H1 (cell line): Measurements from ENCODE around the gene EPS8. TPM values are rescaled to one million over a fixed set of nuclear protein-coding genes. Genes with fewer than 3 reads are reported as not detected.

ENCODE experiments used
- CTCF ChIA-PET: fragments of 300-600 bp; sonication (Branson Sonifier 250); formaldehyde crosslinking; loops from one replicate; lab custom pipeline; 2021; ENCODE audit not compliant: partially characterized antibody; lab: Charles Lee
- POLR2A ChIA-PET: fragments of 300-600 bp; sonication (Branson Sonifier 250); formaldehyde crosslinking; loops from one replicate; lab custom pipeline; 2021; ENCODE audit warnings: inconsistent platforms; ENCODE audit not compliant: partially characterized antibody; lab: Charles Lee
- DNase-seq, 2 experiments: peaks; one replicate each; pipeline versions ENCODE4 v3.0.0 to v3.0.0-alpha.2; 2010 to 2022; ENCODE audit warnings: low spot score in 2 of 2, low read depth in 1 of 2, mixed read lengths in 1 of 2
- FAIRE-seq: peaks from 2 replicates; lab custom pipeline; 2011; peaks lifted over from hg19 to GRCh38; lab: Jason Lieb, UNC
- H2AFZ ChIP-seq: 2 replicates; pipeline ENCODE4 v1.8.1; 2012; ENCODE audit warnings: low read length, inconsistent platforms
- H2AK5ac ChIP-seq: 2 replicates; pipeline ENCODE4 v1.6.1; 2013; ENCODE audit warnings: low read depth, low read length
- H2BK120ac ChIP-seq: replicated peaks from 2 replicates; pipeline ENCODE3; 2013; ENCODE audit warnings: low read depth, low read length, inconsistent platforms
- H2BK12ac ChIP-seq: 2 replicates; pipeline ENCODE4 v1.6.1; 2013; ENCODE audit warnings: low read depth, low read length
- H2BK15ac ChIP-seq: 2 replicates; pipeline ENCODE4 v1.6.1; 2013; ENCODE audit warnings: low read length
- H2BK20ac ChIP-seq: 2 replicates; pipeline ENCODE4 v1.6.1; 2013; ENCODE audit warnings: low read length
- H2BK5ac ChIP-seq: 2 replicates; pipeline ENCODE4 v1.6.1; 2013; ENCODE audit warnings: low read depth, low read length
- H3K14ac ChIP-seq: 2 replicates; pipeline ENCODE4 v1.6.1; 2013; ENCODE audit warnings: inconsistent platforms; ENCODE audit not compliant: insufficient read length
- H3K18ac ChIP-seq: 2 replicates; pipeline ENCODE4 v1.6.1; 2013; ENCODE audit warnings: low read length; ENCODE audit errors: extremely low read depth
- H3K23ac ChIP-seq: 2 replicates; pipeline ENCODE4 v1.6.1; 2013; ENCODE audit warnings: inconsistent platforms; ENCODE audit not compliant: insufficient read length
- H3K23me2 ChIP-seq: 2 replicates; pipeline ENCODE4 v1.6.1; 2013; ENCODE audit warnings: low read depth, low read length
- H3K27ac ChIP-seq: 2 replicates; pipeline ENCODE4 v1.6.1; 2011; ENCODE audit warnings: low read depth, low read length, inconsistent platforms
- H3K27me3 ChIP-seq, 4 experiments: replicated peaks in 1 of 4; 1 replicate in 1 of 4; 2 replicates in 3 of 4; pipeline versions ENCODE4 v1.6.1 to v1.8.1; 2011 to 2013; ENCODE audit warnings: low read length in 3 of 4, mild to moderate bottlenecking in 3 of 4, inconsistent platforms in 2 of 4, mixed read lengths in 2 of 4, moderate library complexity in 1 of 4; ENCODE audit not compliant: control insufficient read depth in 3 of 4, insufficient read depth in 3 of 4; ENCODE audit errors: extremely low read depth in 1 of 4
- H3K36me3 ChIP-seq, 4 experiments: 2 replicates each; pipeline versions ENCODE4 v1.6.1 to v1.8.1; 2011 to 2013; ENCODE audit warnings: mild to moderate bottlenecking in 4 of 4, low read length in 3 of 4, moderate library complexity in 2 of 4, control low read depth in 1 of 4, inconsistent platforms in 1 of 4; ENCODE audit not compliant: insufficient read depth in 4 of 4, control insufficient read depth in 2 of 4
- H3K4ac ChIP-seq: replicated peaks from 2 replicates; pipeline ENCODE3; 2013; ENCODE audit warnings: low read length, low read depth, mixed read lengths, inconsistent platforms; ENCODE audit not compliant: insufficient read length
- H3K4me1 ChIP-seq, 4 experiments: replicated peaks in 1 of 4; 1 replicate in 1 of 4; 2 replicates in 3 of 4; pipeline versions ENCODE4 v1.6.1 to v1.8.1; 2011 to 2013; ENCODE audit warnings: low read length in 3 of 4, inconsistent platforms in 2 of 4, mixed read lengths in 1 of 4; ENCODE audit not compliant: insufficient read depth in 4 of 4, control insufficient read depth in 3 of 4
- H3K4me2 ChIP-seq, 2 experiments: 2 replicates each; pipeline versions ENCODE4 v1.6.1 to v1.8.1; 2011 to 2013; ENCODE audit warnings: low read depth in 2 of 2, low read length in 2 of 2, control low read depth in 1 of 2, inconsistent platforms in 1 of 2, mild to moderate bottlenecking in 1 of 2; ENCODE audit not compliant: insufficient read depth in 1 of 2
- H3K4me3 ChIP-seq, 4 experiments: fragments of 200-600, 300-600 bp in 1 of 4; sonication (generic), shearing (Covaris generic), sonication (Bioruptor Twin) in 1 of 4; 2 replicates each; pipeline versions ENCODE4 v1.5.1 to v1.8.1; 2011 to 2016; ENCODE audit warnings: low read length in 4 of 4, low read depth in 3 of 4, control low read depth in 2 of 4, inconsistent platforms in 2 of 4, mild to moderate bottlenecking in 2 of 4, mixed read lengths in 1 of 4, moderate library complexity in 1 of 4; ENCODE audit not compliant: insufficient read depth in 2 of 4; ENCODE audit errors: extremely low read depth in 1 of 4
- H3K56ac ChIP-seq: replicated peaks from 2 replicates; pipeline ENCODE3; 2013; ENCODE audit warnings: low read depth, mild to moderate bottlenecking, mixed read lengths, low read length, inconsistent platforms; ENCODE audit not compliant: insufficient read length
- H3K79me1 ChIP-seq: 2 replicates; pipeline ENCODE4 v1.6.1; 2013; ENCODE audit warnings: low read depth, low read length, control low read depth
- H3K79me2 ChIP-seq, 2 experiments: 2 replicates each; pipeline versions ENCODE4 v1.6.1 to v1.8.1; 2012 to 2013; ENCODE audit warnings: low read length in 2 of 2, mild to moderate bottlenecking in 2 of 2, inconsistent platforms in 1 of 2; ENCODE audit not compliant: insufficient read depth in 2 of 2, control insufficient read depth in 1 of 2
- H3K9ac ChIP-seq, 4 experiments: replicated peaks in 1 of 4; 1 replicate in 1 of 4; 2 replicates in 3 of 4; pipeline versions ENCODE4 v1.6.1 to v1.8.1; 2011 to 2013; ENCODE audit warnings: low read depth in 3 of 4, low read length in 3 of 4, control low read depth in 2 of 4, mild to moderate bottlenecking in 2 of 4, moderate library complexity in 2 of 4, inconsistent platforms in 1 of 4; ENCODE audit errors: extremely low read depth in 1 of 4
- H3K9me3 ChIP-seq, 2 experiments: 2 replicates each; pipeline versions ENCODE4 v1.6.1 to v1.8.1; 2012 to 2013; ENCODE audit warnings: mild to moderate bottlenecking in 2 of 2, moderate library complexity in 2 of 2, control low read depth in 1 of 2, inconsistent platforms in 1 of 2, low read depth in 1 of 2, low read length in 1 of 2, mixed read lengths in 1 of 2; ENCODE audit not compliant: insufficient read depth in 2 of 2
- H4K20me1 ChIP-seq, 2 experiments: replicated peaks in 1 of 2; 2 replicates each; pipeline versions ENCODE3 to v1.8.1; 2011 to 2013; ENCODE audit warnings: inconsistent platforms in 2 of 2, low read length in 2 of 2, mild to moderate bottlenecking in 1 of 2; ENCODE audit not compliant: insufficient read depth in 2 of 2, control insufficient read depth in 1 of 2
- H4K5ac ChIP-seq: 2 replicates; pipeline ENCODE4 v1.6.1; 2013; ENCODE audit warnings: low read length, low read depth, mixed read lengths, inconsistent platforms; ENCODE audit not compliant: insufficient read length
- H4K8ac ChIP-seq: 2 replicates; pipeline ENCODE4 v1.8.0; 2013; ENCODE audit warnings: mild to moderate bottlenecking, moderate library complexity, low read length, inconsistent platforms; ENCODE audit not compliant: insufficient read depth; ENCODE audit errors: extremely low read depth
- H4K91ac ChIP-seq: replicated peaks from 2 replicates; pipeline ENCODE3; 2013; ENCODE audit warnings: low read length, mixed read lengths, inconsistent platforms; ENCODE audit not compliant: insufficient read length
- BCL11A ChIP-seq, 2 experiments: IDR thresholded peaks; one replicate each; pipeline ENCODE4 v1.6.1; 2011; ENCODE audit warnings: low read depth in 2 of 2, low read length in 2 of 2, mild to moderate bottlenecking in 2 of 2
- CEBPB ChIP-seq: IDR thresholded peaks from 2 replicates; pipeline ENCODE4 v1.6.1; 2012; ENCODE audit warnings: low read depth, low read length
- CHD2 ChIP-seq: IDR thresholded peaks from 2 replicates; pipeline ENCODE4 v1.6.1; 2012; ENCODE audit warnings: low read length, improper control_type of control experiment
- EP300 ChIP-seq, 2 experiments: IDR thresholded peaks; 1 replicate in 1 of 2; 2 replicates in 1 of 2; pipeline ENCODE4 v1.6.1; 2011 to 2012; ENCODE audit warnings: low read depth in 2 of 2, low read length in 2 of 2, mild to moderate bottlenecking in 2 of 2, borderline replicate concordance in 1 of 2, inconsistent platforms in 1 of 2, moderate library complexity in 1 of 2
- GTF2F1 ChIP-seq: IDR thresholded peaks from 2 replicates; pipeline ENCODE4 v1.6.1; 2012; ENCODE audit warnings: low read depth, low read length, improper control_type of control experiment, borderline replicate concordance
- KDM4A ChIP-seq: IDR thresholded peaks from one replicate; pipeline ENCODE4 v1.7.1; 2012; ENCODE audit warnings: low read depth, mild to moderate bottlenecking, moderate library complexity, low read length, inconsistent platforms; ENCODE audit not compliant: severe bottlenecking
- NANOG ChIP-seq: IDR thresholded peaks from 2 replicates; pipeline ENCODE4 v1.6.1; 2011; ENCODE audit warnings: low read length, low read depth, mild to moderate bottlenecking, inconsistent platforms; ENCODE audit not compliant: insufficient read depth, poor library complexity, severe bottlenecking
- PHF8 ChIP-seq: fragments of 200-600 bp; sonication (generic); conservative IDR thresholded peaks from 2 replicates; pipeline ENCODE4 v1.7.1; 2012; ENCODE audit warnings: low read depth, mild to moderate bottlenecking, inconsistent platforms, low read length, moderate library complexity
- POLR2A ChIP-seq, 2 experiments: IDR thresholded peaks; 1 replicate in 1 of 2; 2 replicates in 1 of 2; pipeline ENCODE4 v1.6.1; 2011; ENCODE audit warnings: low read depth in 2 of 2, low read length in 2 of 2, mild to moderate bottlenecking in 2 of 2; ENCODE audit errors: control extremely low read depth in 1 of 2
- SIN3A ChIP-seq, 2 experiments: IDR thresholded peaks in 1 of 2; conservative IDR thresholded peaks in 1 of 2; 2 replicates each; pipeline ENCODE4 v1.6.1; 2011 to 2012; ENCODE audit warnings: low read length in 2 of 2, improper control_type of control experiment in 1 of 2, low read depth in 1 of 2, mild to moderate bottlenecking in 1 of 2
- SP2 ChIP-seq: IDR thresholded peaks from 2 replicates; pipeline ENCODE4 v1.6.1; 2012; ENCODE audit warnings: mild to moderate bottlenecking, low read length, inconsistent platforms
- SP4 ChIP-seq: IDR thresholded peaks from 2 replicates; pipeline ENCODE4 v1.6.1; 2012; ENCODE audit warnings: low read length, inconsistent platforms
- TEAD4 ChIP-seq: IDR thresholded peaks from 2 replicates; pipeline ENCODE4 v1.6.1; 2012; ENCODE audit warnings: low read depth, low read length, inconsistent platforms, mixed read lengths
- ZNF274 ChIP-seq: IDR thresholded peaks from 2 replicates; pipeline ENCODE4 v1.7.0; 2012; ENCODE audit warnings: low read length, borderline replicate concordance; ENCODE audit errors: extremely low read depth
- WGBS, 2 experiments: shearing (Covaris generic) in 1 of 2; methylation state at CpG; one replicate each; pipeline versions ENCODE4 v1.1.6 to v1.1.7; 2013 to 2015; ENCODE audit warnings: low lambda C conversion rate in 2 of 2, mixed read lengths in 2 of 2, inconsistent platforms in 1 of 2, low coverage in 1 of 2, missing lambda C conversion rate in 1 of 2; ENCODE audit not compliant: insufficient replicate concordance in 2 of 2, insufficient coverage in 1 of 2, insufficient read length in 1 of 2; ENCODE audit errors: extremely low coverage in 1 of 2, missing lambda C conversion rate in 1 of 2; 5-methylcytosine and 5-hydroxymethylcytosine counted together
- polyA plus RNA-seq, 7 experiments: library from polyadenylated mRNA; depleted of rRNA in 3 of 7; stranded (reverse) in 5 of 7; unstranded in 2 of 7; fragments of >200 nt in 5 of 7; fragments of 200-250 nt in 2 of 7; gene quantifications; 1 replicate in 5 of 7; 2 replicates in 1 of 7; 4 replicates in 1 of 7; pipeline versions ENCODE4 v1.2.1 to v1.2.3, GENCODE V29; 2011 to 2013; ENCODE audit warnings: missing spikeins in 2 of 7, mixed read lengths in 2 of 7
- total RNA-seq: library from RNA; stranded (reverse); fragmentation: NEBNext Ultra II Directional; extraction: Animal tissue kit (Norgen Biotek cat#: 25700); gene quantifications from 2 replicates; pipeline ENCODE4 v1.2.1, GENCODE V29; 2021

Gene EPS8
- total and polyA plus RNA-seq, 2 of the 8 experiments (the other 6 are each of a cell fraction or from before 2014, with no cell fraction given): 3.0 to 4.6 TPM

GRCh38 chr12:15650399-15651128 lies 138.6 kb downstream of the EPS8 start:
- POLR2A ChIA-PET: no interaction called here
- H3K27ac ChIP-seq: no peak overlapping the region
- H3K79me2 ChIP-seq: no peaks in the 10 kb centered on the region
- no peak overlapping the region for H4K5ac ChIP-seq
- H3K36me3 ChIP-seq: no peaks in the 10 kb centered on the region
- H2BK15ac ChIP-seq: no peak overlapping the region
- no peak overlapping the region for H3K14ac ChIP-seq
- H2BK20ac ChIP-seq: no peak overlapping the region
- H3K18ac ChIP-seq: no peak overlapping the region
- no peak overlapping the region for H3K4ac ChIP-seq
- H2AK5ac ChIP-seq: no peak overlapping the region
- no peak overlapping the region for H3K23ac ChIP-seq
- H3K4me1 ChIP-seq: no peaks in the 10 kb centered on the region
- H3K23me2 ChIP-seq: no peaks in the 10 kb centered on the region
- no peak overlapping the region for H2AFZ ChIP-seq
- H2BK5ac ChIP-seq: no peak overlapping the region
- DNase-seq (no peak), FAIRE-seq (no peak)
- no peak overlapping the region for H3K4me2 ChIP-seq
- H3K27me3 ChIP-seq: no peaks in the 10 kb centered on the region
- WGBS, 2 experiments: 87% methylated on average over 6 of the region's 6 CpGs; no CpG with 5 or more reads in 1 of the 2 experiments
- CTCF ChIA-PET: no interaction called here
- H3K4me3 ChIP-seq: no peak overlapping the region
- H3K9me3 ChIP-seq: no peaks in the 10 kb centered on the region
- no peak overlapping the region for H4K8ac ChIP-seq
- H4K91ac ChIP-seq: no peak overlapping the region
- H3K79me1 ChIP-seq: no peaks in the 10 kb centered on the region
- no peaks in the 10 kb centered on the region for H4K20me1 ChIP-seq
- H2BK12ac ChIP-seq: no peak overlapping the region
- H3K9ac ChIP-seq: no peak overlapping the region
- no peak overlapping the region for H3K56ac ChIP-seq
- no peak overlapping the region for H2BK120ac ChIP-seq
- TF ChIP-seq SIN3A (conservative IDR thresholded peaks at IDR 0.05 in 1 of 2, IDR thresholded peaks at IDR 0.05 in 1 of 2; ENCODE audit: low read depth in 1 of 2, low read length in 2 of 2) (no peak), NANOG (no peak), CHD2 (no peak), ZNF274 (no peak), POLR2A (IDR thresholded peaks at IDR 0.05; ENCODE audit: control extremely low read depth in 1 of 2, low read depth in 2 of 2, low read length in 2 of 2) (no peak), GTF2F1 (no peak), SP4 (no peak), EP300 (IDR thresholded peaks at IDR 0.05; ENCODE audit: borderline replicate concordance in 1 of 2, low read depth in 2 of 2, low read length in 2 of 2) (no peak), CEBPB (no peak), SP2 (no peak), KDM4A (no peak), PHF8 (no peak), TEAD4 (no peak), BCL11A (IDR thresholded peaks at IDR 0.05; ENCODE audit: low read depth in 2 of 2, low read length in 2 of 2) (no peak)
